ENCODE data around the gene PABPC5.

The PABPC5 gene

DNA sequence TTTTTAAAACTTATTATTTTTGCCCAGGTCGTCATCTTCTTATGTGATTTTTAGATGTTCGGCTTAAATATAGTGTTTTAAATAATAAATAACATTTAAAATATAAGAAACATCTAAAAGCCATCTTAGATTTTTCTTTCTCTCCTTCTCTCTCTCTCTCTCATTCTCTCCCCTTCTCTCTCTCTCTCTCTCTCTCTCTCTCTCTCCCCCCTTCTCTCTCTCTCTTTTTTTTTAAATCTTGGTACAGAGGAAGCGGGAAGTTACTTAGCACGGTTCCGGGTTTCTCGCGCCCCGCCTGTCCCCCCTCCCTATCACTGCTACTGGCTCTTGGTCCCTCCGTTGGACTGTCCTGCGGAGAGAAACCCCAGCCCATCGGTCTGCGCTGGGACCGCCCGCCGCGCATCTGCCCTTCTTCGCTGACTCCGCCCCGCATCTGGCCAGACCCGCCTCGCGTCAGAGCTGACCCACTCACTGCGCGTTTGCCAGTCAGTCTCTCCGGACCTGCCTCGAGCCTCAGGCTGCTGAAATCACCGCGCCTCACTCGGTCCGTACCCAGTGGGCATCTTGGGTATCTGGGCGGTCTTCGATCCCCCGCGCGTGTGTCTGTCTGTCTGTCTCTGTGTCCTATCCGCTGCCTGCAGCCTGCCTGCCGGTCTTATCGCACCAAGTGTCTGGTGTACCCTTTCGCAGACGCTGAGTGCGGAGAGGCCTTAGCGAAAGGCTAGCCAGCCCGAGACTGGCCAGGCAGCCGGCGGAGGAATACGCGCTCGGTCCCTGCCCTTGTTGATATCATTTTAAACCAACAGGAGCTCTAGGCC, at the start of gene PABPC5:
TSS of gene PABPC5 (plus strand) at position 489 of the 818 bp plus-strand sequence. CDS start 739 bp downstream, outside the sequence.
- DNase-seq: peak; percentile 86

DNA sequence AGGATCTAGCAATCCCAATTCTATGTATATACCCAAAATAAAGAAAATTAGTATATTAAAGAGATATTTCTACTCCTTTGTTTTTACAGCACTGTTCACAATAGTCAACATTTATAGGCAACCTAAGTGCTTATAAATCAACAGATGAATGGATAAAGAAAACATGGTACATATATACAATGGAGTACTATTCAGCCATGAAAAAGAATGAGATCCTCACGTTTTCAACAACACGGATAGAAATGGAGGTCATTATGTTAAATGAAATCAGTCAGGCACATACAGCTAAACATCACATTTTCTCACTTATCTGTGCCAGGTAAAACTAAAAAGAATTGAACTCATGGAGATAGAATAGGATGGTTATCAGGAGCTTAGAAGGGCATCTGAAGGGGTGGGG, 45.6 kb upstream of the PABPC5 start:
- no peak for DNase-seq

DNA sequence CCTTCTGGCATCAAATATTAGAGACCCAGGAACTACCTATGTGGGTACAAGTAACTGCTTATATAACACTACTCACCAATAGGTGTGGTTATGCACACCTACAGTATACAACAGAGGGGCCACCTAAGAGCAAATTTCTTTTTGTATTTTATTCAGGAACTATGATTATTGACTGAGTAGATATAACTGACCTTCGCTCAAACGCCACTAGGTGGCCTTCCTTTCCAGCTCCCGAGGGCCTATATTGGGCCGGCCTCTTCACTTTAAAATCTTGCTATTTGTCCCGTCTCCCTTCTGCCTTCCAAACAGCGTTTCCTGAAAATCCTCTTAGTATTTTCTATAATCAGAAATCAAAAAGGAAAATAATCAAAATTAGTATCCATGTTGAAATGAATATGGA, 19.9 kb upstream of the PABPC5 start:
- DNase-seq: no peak

DNA sequence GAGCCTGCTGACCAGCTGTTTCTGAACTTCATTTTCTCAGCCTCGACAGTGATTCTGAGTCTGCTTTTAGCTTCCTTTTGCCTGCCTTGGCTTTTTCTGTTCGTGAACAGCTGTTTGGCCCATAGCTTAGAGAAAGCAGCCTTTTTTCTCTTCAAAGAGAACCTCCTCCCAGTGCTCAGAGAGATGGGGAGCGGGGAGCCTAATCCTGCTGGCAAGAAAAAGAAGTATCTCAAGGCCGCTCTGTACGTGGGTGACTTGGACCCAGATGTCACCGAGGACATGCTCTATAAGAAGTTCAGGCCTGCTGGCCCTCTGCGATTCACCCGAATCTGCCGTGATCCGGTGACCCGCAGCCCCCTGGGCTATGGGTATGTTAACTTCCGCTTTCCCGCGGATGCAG, 756 bp downstream of the PABPC5 start:
- DNase-seq: no peak

Measured in right forelimb (tissue), 1 donor.